K562 (cell line): ENCODE data around the gene NCOR2. TPM values are rescaled to one million over a fixed set of nuclear protein-coding genes. Genes with fewer than 3 reads are reported as not detected.
A peak's percentile ranks its signal among the peaks of the same experiment; 100 is the strongest.

ENCODE experiments used
- ATAC-seq: fragments of 200-7000 bp; cut with Tn5 transposase; 3 replicates; pipeline ENCODE4 v1.9.1; 2020; ENCODE audit warnings: moderate library complexity
- BruUV-seq: library from RNA; stranded (reverse); fragments of 400-500 nt; replicated peaks from 2 replicates; lab custom pipeline; 2021; lab: Mats Ljungman, UMichigan
- CTCF ChIA-PET: fragments of 300-600 bp; formaldehyde crosslinking; extraction: SDS; loops from one replicate; lab custom pipeline; 2021; ENCODE audit warnings: low intra/inter-chr PET ratio; lab: Yijun Ruan, JAX
- POLR2A ChIA-PET: fragments of 300-600, 350-650 bp; sonication (Branson Sonifier 250); formaldehyde crosslinking; extraction: SDS; loops from one replicate; lab custom pipeline; 2021; ENCODE audit warnings: antibody characterized with exemption, inconsistent platforms; lab: Yijun Ruan, JAX
- DNase-seq, 4 experiments: peaks; one replicate each; pipeline versions ENCODE4 v3.0.0 to v3.0.0-alpha.2; 2011 to 2018; ENCODE audit warnings: low spot score in 3 of 4, mixed read lengths in 3 of 4; ENCODE audit errors: extremely low read depth in 1 of 4
- FAIRE-seq: peaks from 2 replicates; lab custom pipeline; 2011; peaks lifted over from hg19 to GRCh38; lab: Jason Lieb, UNC
- H2AFZ ChIP-seq: 2 replicates; pipeline ENCODE4 v1.6.0; 2011; ENCODE audit warnings: low read depth, low read length, control low read depth, inconsistent platforms
- H3K27ac ChIP-seq: fragments of 200-600 bp; 3 replicates; pipeline ENCODE4 v1.8.0; 2011; ENCODE audit warnings: low read depth, mild to moderate bottlenecking, control low read depth, inconsistent platforms, low read length, moderate library complexity, mixed read lengths; ENCODE audit errors: extremely low read depth
- H3K27me3 ChIP-seq, 2 experiments: fragments of 300-600 bp in 1 of 2; 2 replicates in 1 of 2; 3 replicates in 1 of 2; pipeline versions ENCODE4 v1.6.0 to v1.8.0; 2011; ENCODE audit warnings: inconsistent platforms in 2 of 2, low read length in 2 of 2, mild to moderate bottlenecking in 1 of 2, mixed read lengths in 1 of 2, moderate library complexity in 1 of 2; ENCODE audit not compliant: control insufficient read depth in 2 of 2, insufficient read depth in 2 of 2
- H3K36me3 ChIP-seq: fragments of 300-600 bp; 3 replicates; pipeline ENCODE4 v1.8.0; 2011; ENCODE audit warnings: mild to moderate bottlenecking, low read length, inconsistent platforms; ENCODE audit not compliant: control insufficient read depth, insufficient read depth
- H3K4me1 ChIP-seq, 2 experiments: fragments of 200-600 bp in 1 of 2; replicated peaks in 1 of 2; 2 replicates in 1 of 2; 3 replicates in 1 of 2; pipeline versions ENCODE4 v1.5.1 to v1.8.0; 2011; ENCODE audit warnings: inconsistent platforms in 2 of 2, low read length in 2 of 2, mild to moderate bottlenecking in 1 of 2, mixed read lengths in 1 of 2, moderate library complexity in 1 of 2; ENCODE audit not compliant: control insufficient read depth in 2 of 2, insufficient read depth in 2 of 2
- H3K4me2 ChIP-seq: 2 replicates; pipeline ENCODE4 v1.6.1; 2011; ENCODE audit warnings: low read length, control low read depth, inconsistent platforms, mixed read lengths; ENCODE audit not compliant: insufficient read depth
- H3K4me3 ChIP-seq: fragments of 200-600 bp; sonication (generic), shearing (Covaris generic); 2 replicates; pipeline ENCODE4 v1.5.1; 2016; ENCODE audit warnings: control low read depth, inconsistent platforms
- H3K79me2 ChIP-seq: fragments of 200-600 bp; 3 replicates; pipeline ENCODE4 v1.8.0; 2011; ENCODE audit warnings: low read length, inconsistent platforms; ENCODE audit not compliant: control insufficient read depth, insufficient read depth
- H3K9ac ChIP-seq, 2 experiments: 2 replicates each; pipeline versions ENCODE4 v1.6.0 to v1.6.1; 2011; ENCODE audit warnings: low read depth in 2 of 2, low read length in 2 of 2, control low read depth in 1 of 2, inconsistent platforms in 1 of 2, mild to moderate bottlenecking in 1 of 2, mixed read lengths in 1 of 2; ENCODE audit not compliant: insufficient read depth in 1 of 2
- H3K9me1 ChIP-seq: one replicate; pipeline ENCODE4 v1.6.0; 2011; ENCODE audit warnings: inconsistent platforms, mild to moderate bottlenecking, low read length, moderate library complexity; ENCODE audit not compliant: control insufficient read depth, insufficient read depth
- H3K9me3 ChIP-seq: replicated peaks from 2 replicates; pipeline ENCODE4 v1.5.1; 2011; ENCODE audit warnings: low read depth, low read length, inconsistent platforms; ENCODE audit not compliant: control insufficient read depth, insufficient read depth
- H4K20me1 ChIP-seq: replicated peaks from 2 replicates; pipeline ENCODE4 v1.6.1; 2011; ENCODE audit warnings: low read length, inconsistent platforms, mixed read lengths; ENCODE audit not compliant: control insufficient read depth, insufficient read depth
- CAMTA2 ChIP-seq: fragments of 250-450 bp; sonication (Bioruptor Pico); conservative IDR thresholded peaks from 2 replicates; pipeline ENCODE4 v1.5.1; 2022
- E2F6 ChIP-seq, 2 experiments: IDR thresholded peaks; 2 replicates each; pipeline ENCODE4 v1.6.1; 2011; ENCODE audit warnings: borderline replicate concordance in 1 of 2, control low read depth in 1 of 2, low read depth in 1 of 2, low read length in 1 of 2, mild to moderate bottlenecking in 1 of 2, mixed read lengths in 1 of 2, moderate library complexity in 1 of 2; ENCODE audit not compliant: insufficient read depth in 1 of 2, insufficient read length in 1 of 2, poor library complexity in 1 of 2, severe bottlenecking in 1 of 2; ENCODE audit errors: extremely low read depth in 1 of 2
- ETS2 ChIP-seq: IDR thresholded peaks from 2 replicates; pipeline ENCODE4 v1.6.1; 2016; ENCODE audit warnings: borderline replicate concordance, missing genetic modification characterization, mild to moderate bottlenecking, moderate library complexity, missing compliant biosample characterization; ENCODE audit not compliant: poor library complexity, severe bottlenecking
- HMG20A ChIP-seq: fragments of 450-650 bp; formaldehyde crosslinking; conservative IDR thresholded peaks from 2 replicates; pipeline ENCODE4 v1.4.0; 2020; ENCODE audit warnings: mild to moderate bottlenecking, mixed read lengths
- MBD2 ChIP-seq: sonication (generic); IDR thresholded peaks from 2 replicates; pipeline ENCODE4 v1.6.1; 2016; ENCODE audit warnings: low read depth, borderline replicate concordance
- NCOA2 ChIP-seq, 2 experiments: fragments of 450-650 bp; IDR thresholded peaks; 2 replicates each; pipeline ENCODE4 v1.6.1; 2018; ENCODE audit warnings: mild to moderate bottlenecking in 2 of 2, moderate library complexity in 1 of 2; ENCODE audit not compliant: partially characterized antibody in 2 of 2
- NFATC3 ChIP-seq: fragments of 450-650 bp; IDR thresholded peaks from 2 replicates; pipeline ENCODE4 v1.6.1; 2017; ENCODE audit warnings: mild to moderate bottlenecking
- PCBP1 ChIP-seq: fragments of 200-400 bp; formaldehyde crosslinking; IDR thresholded peaks from 2 replicates; pipeline ENCODE4 v1.6.1; 2018; ENCODE audit warnings: mild to moderate bottlenecking, low read depth, low read length; ENCODE audit not compliant: poor library complexity, severe bottlenecking
- PPARD ChIP-seq: fragments of 250-450 bp; sonication (Bioruptor Pico); IDR thresholded peaks from 2 replicates; pipeline ENCODE4 v1.8.0; 2022; ENCODE audit warnings: inconsistent platforms, mild to moderate bottlenecking, moderate library complexity
- RBM22 ChIP-seq: fragments of 200-400 bp; formaldehyde crosslinking; IDR thresholded peaks from 2 replicates; pipeline ENCODE4 v1.6.1; 2018; ENCODE audit warnings: low read length, low read depth; ENCODE audit not compliant: poor library complexity, severe bottlenecking
- SMAD1 ChIP-seq: fragments of 150-350 bp; IDR thresholded peaks from 2 replicates; pipeline ENCODE4 v1.6.1; 2014; ENCODE audit warnings: low read length, low read depth; ENCODE audit not compliant: partially characterized antibody
- SRF ChIP-seq, 2 experiments: fragments of 250-450, 450-650 bp in 1 of 2; sonication (Bioruptor Pico) in 1 of 2; sonication (generic) in 1 of 2; formaldehyde crosslinking; IDR thresholded peaks; 2 replicates each; pipeline versions ENCODE4 v1.5.0 to v1.5.1; 2020 to 2022; ENCODE audit warnings: mild to moderate bottlenecking in 1 of 2, missing genetic modification reagents in 1 of 2
- ZNF184 ChIP-seq: sonication (generic); formaldehyde crosslinking; IDR thresholded peaks from 2 replicates; pipeline ENCODE4 v1.5.0; 2020; ENCODE audit warnings: missing genetic modification reagents
- WGBS: fragments of 100-300 bp; shearing (Covaris generic); methylation state at CpG from one replicate; pipeline ENCODE4 v1.1.6; 2016; ENCODE audit warnings: low coverage, mixed read lengths; ENCODE audit not compliant: insufficient coverage; ENCODE audit errors: missing lambda C conversion rate; 5-methylcytosine and 5-hydroxymethylcytosine counted together
- in situ Hi-C: fragments of 300-500 bp; cut with MboI; formaldehyde crosslinking; loops from 4 replicates; pipeline ENCODE4 v1.15.0; 2018; ENCODE audit warnings: inconsistent platforms, mixed read lengths
- intact Hi-C: fragments of 100-400 bp; cut with micrococcal nuclease; formaldehyde crosslinking; loops from 2 replicates; pipeline ENCODE4 v1.14.2; 2022
- polyA plus RNA-seq, 8 experiments: library from polyadenylated mRNA; depleted of rRNA in 4 of 8; stranded (reverse) in 5 of 8; unstranded in 3 of 8; fragments of >200 nt; fragmentation: Nextera tagmentation in 2 of 8; fragmentation: Illumina TruSeq in 1 of 8; extraction: Ambion mirVana in 2 of 8; extraction: Trizol in 1 of 8; gene quantifications; 2 replicates each; pipeline versions ENCODE4 v1.2.1 to v1.2.3, GENCODE V29; 2011 to 2014; ENCODE audit warnings: inconsistent platforms in 1 of 8, missing spikeins in 1 of 8
- total RNA-seq, 7 experiments: library from RNA; depleted of rRNA in 6 of 7; stranded (reverse); fragments of >200 nt in 6 of 7; fragmentation: Illumina TruSeq in 2 of 7; extraction: Trizol in 2 of 7; gene quantifications; 2 replicates each; pipeline versions ENCODE4 v1.2.1 to v1.2.3, GENCODE V29; 2011 to 2021; ENCODE audit warnings: low replicate concordance in 1 of 7
- TF ChIP-seq, protein P1 (sequence below): sonication (generic); formaldehyde crosslinking; IDR thresholded peaks from 2 replicates; pipeline ENCODE4 v1.8.1; 2023; ENCODE audit warnings: mild to moderate bottlenecking, missing genetic modification reagents
- TF ChIP-seq, protein P2 (sequence below): IDR thresholded peaks from 3 replicates; pipeline ENCODE4 v1.6.1; 2011; ENCODE audit warnings: borderline replicate concordance, mild to moderate bottlenecking; ENCODE audit not compliant: insufficient read length, insufficient read depth

NCOR2 gene
- total and polyA plus RNA-seq, 9 of the 15 experiments (the other 6 are each of a cell fraction or from before 2014, with no cell fraction given): 0.18 to 126 (median 8.4) TPM

- no peak overlapping the region for H3K27ac ChIP-seq
- intact Hi-C loops: no loop called here
- TF ChIP-seq ETS2 (tag) (no peak), E2F6 (IDR thresholded peaks at IDR 0.05; ENCODE audit: borderline replicate concordance in 1 of 2, extremely low read depth in 1 of 2, insufficient read depth in 1 of 2, insufficient read length in 1 of 2, low read depth in 1 of 2, low read length in 1 of 2, poor library complexity in 1 of 2, severe bottlenecking in 1 of 2) (no peak), PPARD (CRISPR knock-in tag) (no peak), CAMTA2 (CRISPR knock-in tag) (no peak), PCBP1 (no peak), NFATC3 (no peak), RBM22 (no peak), ZNF184 (CRISPR knock-in tag) (no peak), SRF (CRISPR knock-in tag; IDR thresholded peaks at IDR 0.05) (no peak), SMAD1 (no peak), HMG20A (no peak), MBD2 (no peak), NCOA2 (IDR thresholded peaks at IDR 0.05; ENCODE audit: partially characterized antibody in 2 of 2) (no peak)
- TF ChIP-seq, protein P1, sequence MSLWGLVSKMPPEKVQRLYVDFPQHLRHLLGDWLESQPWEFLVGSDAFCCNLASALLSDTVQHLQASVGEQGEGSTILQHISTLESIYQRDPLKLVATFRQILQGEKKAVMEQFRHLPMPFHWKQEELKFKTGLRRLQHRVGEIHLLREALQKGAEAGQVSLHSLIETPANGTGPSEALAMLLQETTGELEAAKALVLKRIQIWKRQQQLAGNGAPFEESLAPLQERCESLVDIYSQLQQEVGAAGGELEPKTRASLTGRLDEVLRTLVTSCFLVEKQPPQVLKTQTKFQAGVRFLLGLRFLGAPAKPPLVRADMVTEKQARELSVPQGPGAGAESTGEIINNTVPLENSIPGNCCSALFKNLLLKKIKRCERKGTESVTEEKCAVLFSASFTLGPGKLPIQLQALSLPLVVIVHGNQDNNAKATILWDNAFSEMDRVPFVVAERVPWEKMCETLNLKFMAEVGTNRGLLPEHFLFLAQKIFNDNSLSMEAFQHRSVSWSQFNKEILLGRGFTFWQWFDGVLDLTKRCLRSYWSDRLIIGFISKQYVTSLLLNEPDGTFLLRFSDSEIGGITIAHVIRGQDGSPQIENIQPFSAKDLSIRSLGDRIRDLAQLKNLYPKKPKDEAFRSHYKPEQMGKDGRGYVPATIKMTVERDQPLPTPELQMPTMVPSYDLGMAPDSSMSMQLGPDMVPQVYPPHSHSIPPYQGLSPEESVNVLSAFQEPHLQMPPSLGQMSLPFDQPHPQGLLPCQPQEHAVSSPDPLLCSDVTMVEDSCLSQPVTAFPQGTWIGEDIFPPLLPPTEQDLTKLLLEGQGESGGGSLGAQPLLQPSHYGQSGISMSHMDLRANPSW (CRISPR knock-in tag): no peak
- TF ChIP-seq, protein P2, sequence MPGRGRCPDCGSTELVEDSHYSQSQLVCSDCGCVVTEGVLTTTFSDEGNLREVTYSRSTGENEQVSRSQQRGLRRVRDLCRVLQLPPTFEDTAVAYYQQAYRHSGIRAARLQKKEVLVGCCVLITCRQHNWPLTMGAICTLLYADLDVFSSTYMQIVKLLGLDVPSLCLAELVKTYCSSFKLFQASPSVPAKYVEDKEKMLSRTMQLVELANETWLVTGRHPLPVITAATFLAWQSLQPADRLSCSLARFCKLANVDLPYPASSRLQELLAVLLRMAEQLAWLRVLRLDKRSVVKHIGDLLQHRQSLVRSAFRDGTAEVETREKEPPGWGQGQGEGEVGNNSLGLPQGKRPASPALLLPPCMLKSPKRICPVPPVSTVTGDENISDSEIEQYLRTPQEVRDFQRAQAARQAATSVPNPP: no peak
- TF ChIP-seq, all 486 proteins: peak for 0
- Histone ChIP-seq H3K4me3 (no peak overlapping the region), H3K79me2 (peaks cover 98% of the 10 kb centered on the region), H3K9ac (peak overlapping the region in 1 of 2 experiments; percentile 76; a peak in 2 of 4 replicates), H3K9me3 (no peaks in the 10 kb centered on the region), H3K36me3 (peaks cover 3% of the 10 kb centered on the region; the same call in 1 of the 3 replicates), H3K4me1 (peaks cover 18 to 66% of the 10 kb centered on the region in 2 experiments), H3K4me2 (no peak overlapping the region), H2AFZ (no peak overlapping the region), H3K27me3 (no peaks in the 10 kb centered on the region), H4K20me1 (peaks cover 43% of the 10 kb centered on the region), H3K9me1 (no peaks in the 10 kb centered on the region)
- FAIRE-seq: no peak
- ChIA-PET CTCF (interaction anchor here (0.6 kb wide), 1 partner anchor 156 kb away, joined by 3 read pairs; no protein-coding TSS in a partner anchor), POLR2A (interaction anchor here (1.6 kb wide), 1 partner anchor 10 kb away, joined by 5 read pairs; no protein-coding TSS in a partner anchor)
- 64% methylated on average over 7 of the region's 9 CpGs for WGBS
- in situ Hi-C loops: no loop called here
- ATAC-seq: no peak
- BruUV-seq: no TSS peak
- no peak for DNase-seq
These were observed 11.3 kb downstream of the NCOR2 start for GRCh38 chr12:124556074-124556466.
